ENCODE data around the gene ADGRV1. TPM values are rescaled to one million over a fixed set of nuclear protein-coding genes. Genes with fewer than 3 reads are reported as not detected.

Gene ADGRV1
- total and polyA plus RNA-seq, 9 of the 15 experiments (the other 6 are each of a cell fraction or from before 2014, with no cell fraction given) = 21.7 to 156 (median 58.2) TPM

DNA sequence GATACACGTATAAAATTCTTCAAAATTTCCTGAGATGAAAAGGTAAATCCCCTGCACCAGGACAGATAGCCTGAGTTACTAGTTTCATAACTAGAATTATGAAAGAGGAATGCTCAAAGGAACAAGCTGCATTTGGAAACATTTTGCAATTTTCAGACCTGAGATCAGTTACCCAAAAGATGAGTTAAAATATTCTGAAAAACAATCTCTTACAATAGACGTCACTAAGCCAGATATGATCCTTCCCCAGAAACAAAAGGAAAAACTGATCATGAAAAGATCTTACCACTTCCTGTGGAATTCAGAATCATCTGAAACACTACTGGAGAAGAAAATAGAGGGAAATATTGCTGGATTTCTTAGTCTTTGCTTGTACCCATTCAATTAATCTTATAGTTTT is 619.9 kb downstream of the ADGRV1 start (continued):
- TF ChIP-seq, protein P1, sequence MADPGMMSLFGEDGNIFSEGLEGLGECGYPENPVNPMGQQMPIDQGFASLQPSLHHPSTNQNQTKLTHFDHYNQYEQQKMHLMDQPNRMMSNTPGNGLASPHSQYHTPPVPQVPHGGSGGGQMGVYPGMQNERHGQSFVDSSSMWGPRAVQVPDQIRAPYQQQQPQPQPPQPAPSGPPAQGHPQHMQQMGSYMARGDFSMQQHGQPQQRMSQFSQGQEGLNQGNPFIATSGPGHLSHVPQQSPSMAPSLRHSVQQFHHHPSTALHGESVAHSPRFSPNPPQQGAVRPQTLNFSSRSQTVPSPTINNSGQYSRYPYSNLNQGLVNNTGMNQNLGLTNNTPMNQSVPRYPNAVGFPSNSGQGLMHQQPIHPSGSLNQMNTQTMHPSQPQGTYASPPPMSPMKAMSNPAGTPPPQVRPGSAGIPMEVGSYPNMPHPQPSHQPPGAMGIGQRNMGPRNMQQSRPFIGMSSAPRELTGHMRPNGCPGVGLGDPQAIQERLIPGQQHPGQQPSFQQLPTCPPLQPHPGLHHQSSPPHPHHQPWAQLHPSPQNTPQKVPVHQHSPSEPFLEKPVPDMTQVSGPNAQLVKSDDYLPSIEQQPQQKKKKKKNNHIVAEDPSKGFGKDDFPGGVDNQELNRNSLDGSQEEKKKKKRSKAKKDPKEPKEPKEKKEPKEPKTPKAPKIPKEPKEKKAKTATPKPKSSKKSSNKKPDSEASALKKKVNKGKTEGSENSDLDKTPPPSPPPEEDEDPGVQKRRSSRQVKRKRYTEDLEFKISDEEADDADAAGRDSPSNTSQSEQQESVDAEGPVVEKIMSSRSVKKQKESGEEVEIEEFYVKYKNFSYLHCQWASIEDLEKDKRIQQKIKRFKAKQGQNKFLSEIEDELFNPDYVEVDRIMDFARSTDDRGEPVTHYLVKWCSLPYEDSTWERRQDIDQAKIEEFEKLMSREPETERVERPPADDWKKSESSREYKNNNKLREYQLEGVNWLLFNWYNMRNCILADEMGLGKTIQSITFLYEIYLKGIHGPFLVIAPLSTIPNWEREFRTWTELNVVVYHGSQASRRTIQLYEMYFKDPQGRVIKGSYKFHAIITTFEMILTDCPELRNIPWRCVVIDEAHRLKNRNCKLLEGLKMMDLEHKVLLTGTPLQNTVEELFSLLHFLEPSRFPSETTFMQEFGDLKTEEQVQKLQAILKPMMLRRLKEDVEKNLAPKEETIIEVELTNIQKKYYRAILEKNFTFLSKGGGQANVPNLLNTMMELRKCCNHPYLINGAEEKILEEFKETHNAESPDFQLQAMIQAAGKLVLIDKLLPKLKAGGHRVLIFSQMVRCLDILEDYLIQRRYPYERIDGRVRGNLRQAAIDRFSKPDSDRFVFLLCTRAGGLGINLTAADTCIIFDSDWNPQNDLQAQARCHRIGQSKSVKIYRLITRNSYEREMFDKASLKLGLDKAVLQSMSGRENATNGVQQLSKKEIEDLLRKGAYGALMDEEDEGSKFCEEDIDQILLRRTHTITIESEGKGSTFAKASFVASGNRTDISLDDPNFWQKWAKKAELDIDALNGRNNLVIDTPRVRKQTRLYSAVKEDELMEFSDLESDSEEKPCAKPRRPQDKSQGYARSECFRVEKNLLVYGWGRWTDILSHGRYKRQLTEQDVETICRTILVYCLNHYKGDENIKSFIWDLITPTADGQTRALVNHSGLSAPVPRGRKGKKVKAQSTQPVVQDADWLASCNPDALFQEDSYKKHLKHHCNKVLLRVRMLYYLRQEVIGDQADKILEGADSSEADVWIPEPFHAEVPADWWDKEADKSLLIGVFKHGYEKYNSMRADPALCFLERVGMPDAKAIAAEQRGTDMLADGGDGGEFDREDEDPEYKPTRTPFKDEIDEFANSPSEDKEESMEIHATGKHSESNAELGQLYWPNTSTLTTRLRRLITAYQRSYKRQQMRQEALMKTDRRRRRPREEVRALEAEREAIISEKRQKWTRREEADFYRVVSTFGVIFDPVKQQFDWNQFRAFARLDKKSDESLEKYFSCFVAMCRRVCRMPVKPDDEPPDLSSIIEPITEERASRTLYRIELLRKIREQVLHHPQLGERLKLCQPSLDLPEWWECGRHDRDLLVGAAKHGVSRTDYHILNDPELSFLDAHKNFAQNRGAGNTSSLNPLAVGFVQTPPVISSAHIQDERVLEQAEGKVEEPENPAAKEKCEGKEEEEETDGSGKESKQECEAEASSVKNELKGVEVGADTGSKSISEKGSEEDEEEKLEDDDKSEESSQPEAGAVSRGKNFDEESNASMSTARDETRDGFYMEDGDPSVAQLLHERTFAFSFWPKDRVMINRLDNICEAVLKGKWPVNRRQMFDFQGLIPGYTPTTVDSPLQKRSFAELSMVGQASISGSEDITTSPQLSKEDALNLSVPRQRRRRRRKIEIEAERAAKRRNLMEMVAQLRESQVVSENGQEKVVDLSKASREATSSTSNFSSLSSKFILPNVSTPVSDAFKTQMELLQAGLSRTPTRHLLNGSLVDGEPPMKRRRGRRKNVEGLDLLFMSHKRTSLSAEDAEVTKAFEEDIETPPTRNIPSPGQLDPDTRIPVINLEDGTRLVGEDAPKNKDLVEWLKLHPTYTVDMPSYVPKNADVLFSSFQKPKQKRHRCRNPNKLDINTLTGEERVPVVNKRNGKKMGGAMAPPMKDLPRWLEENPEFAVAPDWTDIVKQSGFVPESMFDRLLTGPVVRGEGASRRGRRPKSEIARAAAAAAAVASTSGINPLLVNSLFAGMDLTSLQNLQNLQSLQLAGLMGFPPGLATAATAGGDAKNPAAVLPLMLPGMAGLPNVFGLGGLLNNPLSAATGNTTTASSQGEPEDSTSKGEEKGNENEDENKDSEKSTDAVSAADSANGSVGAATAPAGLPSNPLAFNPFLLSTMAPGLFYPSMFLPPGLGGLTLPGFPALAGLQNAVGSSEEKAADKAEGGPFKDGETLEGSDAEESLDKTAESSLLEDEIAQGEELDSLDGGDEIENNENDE (IDR thresholded peaks at IDR 0.05; ENCODE audit: low read depth, low read length) = no peak

Data from K562 (cell line).